Measurements from ENCODE around the gene PPP1R27.

GRCh38 chr17:81867991-81868673 lies 33.3 kb upstream of the PPP1R27 start:
- no peak for TF ChIP-seq CTCF (IDR thresholded peaks at IDR 0.05)
- TF ChIP-seq POLR2A (IDR thresholded peaks at IDR 0.05), result no peak

Data from tibial nerve (tissue), 3 donors.